Smooth muscle cell (in vitro differentiated cells): Measurements from ENCODE around the gene CDK12. TPM values are rescaled to one million over a fixed set of nuclear protein-coding genes. Genes with fewer than 3 reads are reported as not detected.

Experiments used
- DNase-seq: peaks from one replicate; lab custom pipeline; 2025; ENCODE audit not compliant: unreplicated experiment; lab: John Stamatoyannopoulos, UW
- H2AFZ ChIP-seq: fragments of 200-600 bp; sonication (generic); 2 replicates; pipeline ENCODE4 v1.6.0; 2016; ENCODE audit warnings: antibody characterized with exemption, low read depth, mild to moderate bottlenecking
- H3F3A ChIP-seq: fragments of 200-600 bp; sonication (generic); 2 replicates; pipeline ENCODE4 v1.6.0; 2017; ENCODE audit warnings: antibody characterized with exemption, low read depth
- H3K27ac ChIP-seq: fragments of 200-600 bp; sonication (generic); 2 replicates; pipeline ENCODE4 v1.5.1; 2016; ENCODE audit warnings: low read depth, mild to moderate bottlenecking
- H3K27me3 ChIP-seq: fragments of 200-600 bp; sonication (generic); 2 replicates; pipeline ENCODE4 v1.6.1; 2016; ENCODE audit warnings: low read depth, mild to moderate bottlenecking
- H3K36me3 ChIP-seq: fragments of 200-600 bp; sonication (generic); 2 replicates; pipeline ENCODE4 v1.5.1; 2016; ENCODE audit warnings: low read depth
- H3K4me1 ChIP-seq: fragments of 200-600 bp; sonication (generic); 2 replicates; pipeline ENCODE4 v1.5.1; 2016; ENCODE audit warnings: low read depth
- H3K4me2 ChIP-seq: fragments of 200-600 bp; sonication (generic); 2 replicates; pipeline ENCODE4 v1.6.0; 2016; ENCODE audit warnings: mild to moderate bottlenecking
- H3K4me3 ChIP-seq: fragments of 200-600 bp; sonication (generic); 2 replicates; pipeline ENCODE4 v1.5.1; 2016; ENCODE audit warnings: mild to moderate bottlenecking
- H3K79me2 ChIP-seq: fragments of 200-600 bp; sonication (generic); 2 replicates; pipeline ENCODE4 v1.6.0; 2016; ENCODE audit warnings: low read depth, mild to moderate bottlenecking
- H3K9ac ChIP-seq: fragments of 200-600 bp; sonication (generic); 2 replicates; pipeline ENCODE4 v1.6.0; 2016; ENCODE audit warnings: low read depth
- H3K9me3 ChIP-seq: fragments of 200-600 bp; sonication (generic); replicated peaks from 2 replicates; pipeline ENCODE4 v1.5.1; 2016; ENCODE audit warnings: low read depth
- H4K20me1 ChIP-seq: fragments of 200-600 bp; sonication (generic); 2 replicates; pipeline ENCODE4 v1.6.0; 2016; ENCODE audit warnings: low read depth
- WGBS: methylation state at CpG from one replicate; pipeline ENCODE4 v1.1.7; 2016; ENCODE audit warnings: low lambda C conversion rate; 5-methylcytosine and 5-hydroxymethylcytosine counted together
- polyA plus RNA-seq: library from polyadenylated mRNA; unstranded; fragments of >200 nt; fragmentation: Nextera tagmentation; extraction: Ambion mirVana; gene quantifications from 2 replicates; pipeline ENCODE4 v1.2.1, GENCODE V29; 2016
- total RNA-seq: library from RNA; depleted of rRNA; stranded (reverse); fragments of >200 nt; gene quantifications from 2 replicates; pipeline ENCODE4 v1.2.3, GENCODE V29; 2014
- TF ChIP-seq, protein P1 (sequence below): fragments of 200-600 bp; sonication (generic); IDR thresholded peaks from 2 replicates; pipeline ENCODE4 v1.5.1; 2017; ENCODE audit warnings: borderline replicate concordance, mild to moderate bottlenecking, antibody characterized with exemption; ENCODE audit not compliant: insufficient read depth, poor library complexity, severe bottlenecking

Gene CDK12
- total and polyA plus RNA-seq, 2 experiments from 2014 or later, result 5.8 to 37.7 TPM

DNA sequence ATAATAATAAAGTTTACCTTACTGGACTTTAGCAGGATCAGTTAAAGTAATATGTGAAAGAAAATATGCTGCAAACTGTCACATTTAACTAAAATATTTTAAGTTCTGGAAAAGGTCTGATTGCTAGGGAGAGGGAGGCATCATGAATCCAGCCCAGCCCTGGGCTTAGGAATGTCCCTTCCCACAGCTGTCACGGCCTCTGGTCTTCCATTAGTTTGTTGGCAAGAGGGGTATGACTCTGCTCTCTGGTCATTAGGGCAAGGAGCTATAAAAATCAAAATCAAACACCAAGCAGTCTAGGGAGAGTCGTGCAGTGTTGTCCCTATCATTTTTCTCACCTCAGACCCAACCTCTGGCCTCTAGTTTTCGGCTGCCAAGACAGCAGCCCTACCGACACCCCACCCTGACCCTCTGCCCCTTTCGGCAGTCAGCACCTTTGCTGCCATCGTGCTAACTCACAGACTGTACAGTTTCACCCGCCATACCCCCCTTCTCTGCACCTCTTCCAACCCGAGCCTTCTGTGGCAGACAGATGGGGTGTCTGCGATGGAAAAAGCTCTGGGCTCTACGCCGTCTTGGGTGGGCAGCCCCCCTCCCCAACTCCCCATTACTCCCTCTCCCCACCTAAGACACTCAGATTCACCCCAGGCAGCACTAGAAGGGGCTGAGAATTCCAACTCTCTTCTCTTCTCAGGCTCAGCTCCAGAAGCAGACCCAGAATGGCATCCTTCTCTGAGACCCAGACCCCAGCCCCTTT, 105.0 kb downstream of the CDK12 start:
- DNase-seq, result no peak
- Histone ChIP-seq H3K9ac (no peak overlapping the region), H2AFZ (no peak overlapping the region), H3K27ac (no peak overlapping the region), H3F3A (no peaks in the 10 kb centered on the region), H3K36me3 (no peaks in the 10 kb centered on the region), H3K4me2 (no peak overlapping the region), H4K20me1 (no peaks in the 10 kb centered on the region), H3K27me3 (no peaks in the 10 kb centered on the region), H3K9me3 (no peaks in the 10 kb centered on the region), H3K4me3 (no peak overlapping the region), H3K4me1 (no peaks in the 10 kb centered on the region), H3K79me2 (no peaks in the 10 kb centered on the region)
- WGBS, result 85% methylated on average over 11 of the region's 11 CpGs
- TF ChIP-seq, protein P1, sequence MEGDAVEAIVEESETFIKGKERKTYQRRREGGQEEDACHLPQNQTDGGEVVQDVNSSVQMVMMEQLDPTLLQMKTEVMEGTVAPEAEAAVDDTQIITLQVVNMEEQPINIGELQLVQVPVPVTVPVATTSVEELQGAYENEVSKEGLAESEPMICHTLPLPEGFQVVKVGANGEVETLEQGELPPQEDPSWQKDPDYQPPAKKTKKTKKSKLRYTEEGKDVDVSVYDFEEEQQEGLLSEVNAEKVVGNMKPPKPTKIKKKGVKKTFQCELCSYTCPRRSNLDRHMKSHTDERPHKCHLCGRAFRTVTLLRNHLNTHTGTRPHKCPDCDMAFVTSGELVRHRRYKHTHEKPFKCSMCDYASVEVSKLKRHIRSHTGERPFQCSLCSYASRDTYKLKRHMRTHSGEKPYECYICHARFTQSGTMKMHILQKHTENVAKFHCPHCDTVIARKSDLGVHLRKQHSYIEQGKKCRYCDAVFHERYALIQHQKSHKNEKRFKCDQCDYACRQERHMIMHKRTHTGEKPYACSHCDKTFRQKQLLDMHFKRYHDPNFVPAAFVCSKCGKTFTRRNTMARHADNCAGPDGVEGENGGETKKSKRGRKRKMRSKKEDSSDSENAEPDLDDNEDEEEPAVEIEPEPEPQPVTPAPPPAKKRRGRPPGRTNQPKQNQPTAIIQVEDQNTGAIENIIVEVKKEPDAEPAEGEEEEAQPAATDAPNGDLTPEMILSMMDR, result no peak

DNA sequence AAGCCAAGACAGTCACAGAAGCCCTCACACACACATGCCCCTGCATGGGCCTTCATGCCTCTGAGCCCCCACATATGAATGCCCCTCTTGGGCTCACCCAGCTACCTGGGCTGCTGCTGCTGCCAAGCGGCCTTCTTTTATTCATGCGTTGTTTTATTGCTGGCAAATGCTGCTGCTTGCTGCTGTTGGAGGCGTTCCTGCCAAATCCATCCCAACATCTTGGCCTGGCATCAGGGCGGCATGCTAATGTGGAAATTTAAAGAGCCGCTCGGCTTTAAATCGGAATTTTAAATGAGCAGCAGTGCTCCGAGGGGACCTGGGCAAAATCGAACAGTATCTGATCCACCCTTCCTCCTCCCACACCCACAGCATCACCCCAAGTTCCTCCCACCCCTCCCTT, 107.4 kb downstream of the CDK12 start:
- H3K36me3 ChIP-seq, result no peaks in the 10 kb centered on the region
- H3K27me3 ChIP-seq, result no peaks in the 10 kb centered on the region
- no peak overlapping the region for H2AFZ ChIP-seq
- DNase-seq, result no peak
- H3K4me1 ChIP-seq, result no peaks in the 10 kb centered on the region
- H3K79me2 ChIP-seq, result no peaks in the 10 kb centered on the region
- WGBS, result 92% methylated on average over 9 of the region's 9 CpGs
- H3K9ac ChIP-seq, result no peak overlapping the region
- no peak overlapping the region for H3K4me3 ChIP-seq
- no peaks in the 10 kb centered on the region for H3K9me3 ChIP-seq
- H3F3A ChIP-seq, result no peaks in the 10 kb centered on the region
- H3K27ac ChIP-seq, result no peak overlapping the region
- TF ChIP-seq, protein P1, result no peak
- no peaks in the 10 kb centered on the region for H4K20me1 ChIP-seq
- no peak overlapping the region for H3K4me2 ChIP-seq

DNA sequence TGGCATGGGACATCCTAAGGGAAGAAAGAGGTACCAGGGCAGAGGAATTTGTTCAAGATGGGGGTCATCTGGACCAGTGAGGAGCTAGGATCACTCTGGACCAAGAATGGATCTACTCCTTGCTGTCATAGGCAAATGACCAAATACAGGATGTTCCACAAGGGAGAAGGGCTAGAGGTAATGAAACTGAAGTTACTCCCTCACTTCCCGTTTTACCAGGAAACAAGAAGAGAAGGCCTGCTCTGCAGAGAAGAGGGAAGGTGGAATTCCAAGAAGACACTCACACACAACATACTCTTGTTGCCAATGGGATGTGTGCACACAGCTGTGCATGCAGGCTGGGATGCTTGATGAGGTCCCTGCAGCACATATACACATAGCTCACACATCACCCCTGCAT, 107.8 kb downstream of the CDK12 start:
- H4K20me1 ChIP-seq, result no peaks in the 10 kb centered on the region
- 89% methylated on average over 1 of the region's 1 CpG for WGBS
- TF ChIP-seq, protein P1, result no peak

DNA sequence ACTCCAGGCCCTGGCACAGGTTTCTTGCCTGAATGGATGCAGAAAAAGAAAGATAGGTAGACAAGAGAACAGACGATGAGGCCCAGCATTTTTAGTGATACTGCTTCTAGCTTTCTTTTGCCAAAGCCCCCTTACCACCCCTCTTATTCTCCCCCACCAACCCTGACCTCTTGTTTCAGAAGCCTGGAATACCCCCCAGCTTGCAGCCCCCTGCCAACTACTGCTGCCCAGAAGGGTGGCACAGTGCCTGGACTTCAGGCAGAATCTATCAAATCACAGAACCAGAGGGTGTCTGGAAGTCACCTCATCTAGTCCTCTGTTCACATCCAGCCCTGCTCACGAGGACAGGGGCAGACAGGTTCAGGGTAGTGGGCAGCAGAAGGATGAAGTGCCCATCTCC, 110.8 kb downstream of the CDK12 start:
- H3K4me2 ChIP-seq, result no peak overlapping the region
- no peaks in the 10 kb centered on the region for H3F3A ChIP-seq
- H3K9ac ChIP-seq, result no peak overlapping the region
- no peak for DNase-seq
- TF ChIP-seq, protein P1, result no peak
- H4K20me1 ChIP-seq, result no peaks in the 10 kb centered on the region
- WGBS, result 83% methylated on average over 2 of the region's 2 CpGs
- H3K36me3 ChIP-seq, result no peaks in the 10 kb centered on the region
- no peaks in the 10 kb centered on the region for H3K9me3 ChIP-seq
- H3K4me1 ChIP-seq, result no peaks in the 10 kb centered on the region
- H3K27me3 ChIP-seq, result peaks cover 10% of the 10 kb centered on the region
- no peak overlapping the region for H3K4me3 ChIP-seq
- no peaks in the 10 kb centered on the region for H3K79me2 ChIP-seq
- H3K27ac ChIP-seq, result no peak overlapping the region
- no peak overlapping the region for H2AFZ ChIP-seq

More for the DNA sequence above, 107.8 kb downstream of the CDK12 start:
- Histone ChIP-seq H3K27me3 (no peaks in the 10 kb centered on the region), H3K4me3 (no peak overlapping the region), H3K4me1 (no peaks in the 10 kb centered on the region), H3K9me3 (no peaks in the 10 kb centered on the region), H3K4me2 (no peak overlapping the region), H3K79me2 (no peaks in the 10 kb centered on the region), H3K36me3 (no peaks in the 10 kb centered on the region), H3K27ac (no peak overlapping the region), H3F3A (no peaks in the 10 kb centered on the region), H2AFZ (no peak overlapping the region), H3K9ac (no peak overlapping the region)
- no peak for DNase-seq
